HEK293 (cell line): ENCODE measurements around the gene UPF2.

ENCODE experiments used
- CTCF ChIA-PET: fragments of 350-600 bp; formaldehyde crosslinking; extraction: SDS; loops from one replicate; lab custom pipeline; 2021; ENCODE audit warnings: antibody characterized with exemption; lab: Yijun Ruan, JAX
- POLR2A ChIA-PET: fragments of 300-600 bp; formaldehyde crosslinking; extraction: SDS; loops from one replicate; lab custom pipeline; 2020; ENCODE audit warnings: antibody characterized with exemption, inconsistent platforms; lab: Yijun Ruan, JAX
- H3K27ac ChIP-seq: fragments of 200-500 bp; sonication (Bioruptor generic); 2 replicates; pipeline ENCODE4 v1.5.1; 2014; ENCODE audit warnings: low read depth, low read length, control low read depth, inconsistent platforms; ENCODE audit errors: extremely low read depth
- H3K36me3 ChIP-seq, 2 experiments: fragments of 200-500 bp in 1 of 2; sonication (Bioruptor generic) in 1 of 2; 1 replicate in 1 of 2; 2 replicates in 1 of 2; pipeline ENCODE4 v1.5.1; 2014 to 2017; ENCODE audit warnings: inconsistent platforms in 2 of 2, low read length in 2 of 2; ENCODE audit not compliant: control insufficient read depth in 2 of 2, insufficient read depth in 1 of 2
- H3K4me1 ChIP-seq: fragments of 200-500 bp; sonication (Bioruptor generic); 2 replicates; pipeline ENCODE4 v1.5.1; 2014; ENCODE audit warnings: mild to moderate bottlenecking, low read length, inconsistent platforms; ENCODE audit not compliant: control insufficient read depth, insufficient read depth
- H3K4me3 ChIP-seq: 2 replicates; pipeline ENCODE4 v1.5.1; 2011; ENCODE audit warnings: low read depth, mild to moderate bottlenecking, control low read depth, low read length, moderate library complexity
- H3K9me3 ChIP-seq: fragments of 200-500 bp; sonication (Bioruptor generic); 2 replicates; pipeline ENCODE4 v1.5.1; 2014; ENCODE audit warnings: low read depth, low read length, inconsistent platforms; ENCODE audit not compliant: control insufficient read depth, insufficient read depth
- BCL11A ChIP-seq: fragments of 450-650 bp; formaldehyde crosslinking; IDR thresholded peaks from 2 replicates; pipeline ENCODE4 v1.5.1; 2016; ENCODE audit warnings: low read depth, missing biosample characterization, missing genetic modification characterization
- HIC1 ChIP-seq: fragments of 450-650 bp; formaldehyde crosslinking; IDR thresholded peaks from 2 replicates; pipeline ENCODE4 v1.5.1; 2016; ENCODE audit warnings: missing biosample characterization, missing genetic modification characterization
- YY2 ChIP-seq: fragments of 450-650 bp; formaldehyde crosslinking; IDR thresholded peaks from 2 replicates; pipeline ENCODE4 v1.5.1; 2016; ENCODE audit warnings: missing biosample characterization, missing genetic modification characterization
- ZBTB20 ChIP-seq: fragments of 450-650 bp; formaldehyde crosslinking; IDR thresholded peaks from 2 replicates; pipeline ENCODE4 v1.5.1; 2016; ENCODE audit warnings: missing biosample characterization, missing genetic modification characterization
- ZBTB21 ChIP-seq: fragments of 450-650 bp; formaldehyde crosslinking; IDR thresholded peaks from 2 replicates; pipeline ENCODE4 v1.5.1; 2017; ENCODE audit warnings: missing biosample characterization, missing genetic modification characterization
- ZBTB49 ChIP-seq: fragments of 450-650 bp; formaldehyde crosslinking; IDR thresholded peaks from 2 replicates; pipeline ENCODE4 v1.5.1; 2016; ENCODE audit warnings: missing biosample characterization, missing genetic modification characterization, low read depth
- ZFP37 ChIP-seq: fragments of 450-650 bp; formaldehyde crosslinking; IDR thresholded peaks from 2 replicates; pipeline ENCODE4 v1.5.1; 2016; ENCODE audit warnings: missing biosample characterization, missing genetic modification characterization
- ZIC2 ChIP-seq: fragments of 450-650 bp; formaldehyde crosslinking; IDR thresholded peaks from 2 replicates; pipeline ENCODE4 v1.5.1; 2016; ENCODE audit warnings: missing biosample characterization, missing genetic modification characterization
- ZNF146 ChIP-seq: fragments of 450-650 bp; formaldehyde crosslinking; IDR thresholded peaks from 2 replicates; pipeline ENCODE4 v1.5.1; 2016; ENCODE audit warnings: missing biosample characterization, missing genetic modification characterization
- ZNF214 ChIP-seq: fragments of 450-650 bp; formaldehyde crosslinking; IDR thresholded peaks from 2 replicates; pipeline ENCODE4 v1.5.1; 2017; ENCODE audit warnings: missing biosample characterization, mild to moderate bottlenecking, missing genetic modification characterization, borderline replicate concordance
- ZNF221 ChIP-seq: fragments of 450-650 bp; formaldehyde crosslinking; IDR thresholded peaks from 2 replicates; pipeline ENCODE4 v1.5.1; 2017; ENCODE audit warnings: missing biosample characterization, missing genetic modification characterization, borderline replicate concordance
- ZNF239 ChIP-seq: fragments of 450-650 bp; formaldehyde crosslinking; IDR thresholded peaks from 2 replicates; pipeline ENCODE4 v1.5.1; 2016; ENCODE audit warnings: missing biosample characterization, missing genetic modification characterization
- ZNF266 ChIP-seq: fragments of 450-650 bp; formaldehyde crosslinking; IDR thresholded peaks from 2 replicates; pipeline ENCODE4 v1.5.1; 2016; ENCODE audit warnings: missing biosample characterization, missing genetic modification characterization, low read depth
- ZNF398 ChIP-seq: fragments of 450-650 bp; formaldehyde crosslinking; IDR thresholded peaks from 2 replicates; pipeline ENCODE4 v1.5.1; 2017; ENCODE audit warnings: missing biosample characterization, missing genetic modification characterization
- ZNF426 ChIP-seq: fragments of 450-650 bp; formaldehyde crosslinking; IDR thresholded peaks from 2 replicates; pipeline ENCODE4 v1.5.1; 2017; ENCODE audit warnings: missing biosample characterization, missing genetic modification characterization, mild to moderate bottlenecking, inconsistent platforms, moderate library complexity
- ZNF548 ChIP-seq: fragments of 450-650 bp; formaldehyde crosslinking; IDR thresholded peaks from 2 replicates; pipeline ENCODE4 v1.5.1; 2016; ENCODE audit warnings: missing biosample characterization, missing genetic modification characterization
- ZNF561 ChIP-seq: fragments of 450-650 bp; IDR thresholded peaks from 2 replicates; pipeline ENCODE4 v1.5.1; 2018; ENCODE audit warnings: missing biosample characterization, missing genetic modification characterization, borderline replicate concordance
- ZNF670 ChIP-seq: fragments of 450-650 bp; formaldehyde crosslinking; IDR thresholded peaks from 2 replicates; pipeline ENCODE4 v1.5.1; 2016; ENCODE audit warnings: missing biosample characterization, missing genetic modification characterization, low read depth
- ZNF777 ChIP-seq: fragments of 450-650 bp; formaldehyde crosslinking; IDR thresholded peaks from 2 replicates; pipeline ENCODE4 v1.5.1; 2017; ENCODE audit warnings: missing biosample characterization, missing genetic modification characterization, borderline replicate concordance
- TF ChIP-seq, protein P1 (sequence below): fragments of 450-650 bp; formaldehyde crosslinking; IDR thresholded peaks from 2 replicates; pipeline ENCODE4 v1.5.1; 2016; ENCODE audit warnings: missing biosample characterization, missing genetic modification characterization

The UPF2 gene

GRCh38 chr10:12042797-12043651 lies at the start of gene UPF2 (continued):
- TF ChIP-seq ZBTB20 (tag by site-specific recombination) (no peak), ZNF670 (no peak), HIC1 (tag by site-specific recombination) (no peak), ZNF239 (no peak), ZBTB21 (tag by site-specific recombination) (no peak)

DNA sequence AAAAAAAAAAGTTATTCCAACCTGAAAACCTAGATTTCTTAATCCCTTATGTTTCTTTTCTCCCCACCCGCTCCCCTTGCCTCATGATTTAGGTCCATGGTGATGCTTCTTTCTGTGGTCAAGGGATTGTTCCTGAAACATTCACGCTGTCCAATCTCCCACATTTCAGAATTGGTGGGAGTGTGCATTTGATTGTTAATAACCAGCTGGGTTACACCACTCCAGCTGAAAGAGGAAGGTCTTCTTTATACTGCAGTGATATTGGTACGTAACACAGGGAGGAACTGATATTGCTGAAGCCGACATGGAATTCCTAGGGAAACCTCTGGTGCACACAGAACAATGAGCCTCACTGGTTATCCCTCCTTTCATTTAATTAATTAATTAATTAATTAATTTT lies 48.8 kb upstream of the UPF2 start:
- TF ChIP-seq ZNF398 (no peak), ZNF221 (no peak), ZNF561 (tag by site-specific recombination) (no peak), ZNF426 (tag by site-specific recombination) (no peak), YY2 (tag by site-specific recombination) (no peak), ZNF777 (tag by site-specific recombination) (no peak), ZBTB49 (tag by site-specific recombination) (no peak), ZNF214 (no peak), ZNF548 (tag by site-specific recombination) (no peak), ZIC2 (no peak)
- TF ChIP-seq, protein P1, sequence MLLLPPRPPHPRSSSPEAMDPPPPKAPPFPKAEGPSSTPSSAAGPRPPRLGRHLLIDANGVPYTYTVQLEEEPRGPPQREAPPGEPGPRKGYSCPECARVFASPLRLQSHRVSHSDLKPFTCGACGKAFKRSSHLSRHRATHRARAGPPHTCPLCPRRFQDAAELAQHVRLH (tag by site-specific recombination): no peak
- TF ChIP-seq, all 188 proteins: peak for 0
- ChIA-PET POLR2A (interaction anchor here (1.4 kb wide), 1 partner anchor 23 kb away, joined by 3 read pairs; no protein-coding TSS in a partner anchor), CTCF (interaction anchor here (0.6 to 0.9 kb wide), 2 partner anchors 28 to 271 kb away, joined by 3 read pairs; no protein-coding TSS in a partner anchor)
- Histone ChIP-seq H3K36me3 (peaks cover 67 to 82% of the 10 kb centered on the region in 2 experiments), H3K9me3 (no peaks in the 10 kb centered on the region), H3K4me1 (no peaks in the 10 kb centered on the region), H3K4me3 (no peak overlapping the region), H3K27ac (no peak overlapping the region)

GRCh38 chr10:12088919-12089318 lies 46.3 kb upstream of the UPF2 start:
- H3K36me3 ChIP-seq: peaks cover 77 to 84% of the 10 kb centered on the region in 2 experiments
- H3K9me3 ChIP-seq: no peaks in the 10 kb centered on the region
- no peak overlapping the region for H3K27ac ChIP-seq
- CTCF ChIA-PET: interaction anchor here (0.6 kb wide), 1 partner anchor 207 kb away, joined by 3 read pairs; no protein-coding TSS in a partner anchor
- H3K4me3 ChIP-seq: no peak overlapping the region
- POLR2A ChIA-PET: no interaction called here
- no peaks in the 10 kb centered on the region for H3K4me1 ChIP-seq
- TF ChIP-seq BCL11A (tag by site-specific recombination): no peak
- no peak for TF ChIP-seq ZFP37
- TF ChIP-seq ZNF146 (tag by site-specific recombination): no peak
- no peak for TF ChIP-seq ZNF266 (tag by site-specific recombination)
